Endodermal cell (in vitro differentiated cells): ENCODE data around the gene LARP4. TPM values are rescaled to one million over a fixed set of nuclear protein-coding genes. Genes with fewer than 3 reads are reported as not detected.

Source experiments
- DNase-seq: peaks from one replicate; pipeline ENCODE4 v3.0.0-alpha.2; 2017
- H3K27ac ChIP-seq: 2 replicates; pipeline ENCODE4 v1.5.1; 2013; ENCODE audit warnings: mild to moderate bottlenecking, low read depth, low read length, moderate library complexity
- H3K27me3 ChIP-seq: 2 replicates; pipeline ENCODE4 v1.6.1; 2013; ENCODE audit warnings: mild to moderate bottlenecking, low read length, moderate library complexity; ENCODE audit not compliant: insufficient read depth, control insufficient read depth, poor library complexity, severe bottlenecking
- H3K36me3 ChIP-seq: 2 replicates; pipeline ENCODE4 v1.7.0; 2013; ENCODE audit warnings: mild to moderate bottlenecking, low read length, moderate library complexity; ENCODE audit not compliant: control insufficient read depth, insufficient read depth
- H3K4me1 ChIP-seq: one replicate; pipeline ENCODE4 v1.7.0; 2013; ENCODE audit warnings: low read length; ENCODE audit not compliant: control insufficient read depth, insufficient read depth
- H3K4me3 ChIP-seq: 2 replicates; pipeline ENCODE4 v1.5.1; 2013; ENCODE audit warnings: mild to moderate bottlenecking, low read length, moderate library complexity
- H3K9ac ChIP-seq: 2 replicates; pipeline ENCODE4 v1.6.1; 2013; ENCODE audit warnings: mild to moderate bottlenecking, low read length, moderate library complexity; ENCODE audit not compliant: poor library complexity, severe bottlenecking; ENCODE audit errors: extremely low read depth
- H3K9me3 ChIP-seq: 2 replicates; pipeline ENCODE4 v1.6.1; 2013; ENCODE audit warnings: mild to moderate bottlenecking, low read length, moderate library complexity; ENCODE audit not compliant: control insufficient read depth
- H3K27ac Mint-ChIP-seq: 2 replicates; pipeline ENCODE4 v1.8.0; 2020; ENCODE audit warnings: mixed read lengths
- H3K27me3 Mint-ChIP-seq: 2 replicates; pipeline ENCODE4 v1.8.0; 2021; ENCODE audit warnings: mild to moderate bottlenecking, mixed read lengths; ENCODE audit not compliant: insufficient read depth
- H3K36me3 Mint-ChIP-seq: 2 replicates; pipeline ENCODE4 v1.8.0; 2020; ENCODE audit warnings: low read depth, mixed read lengths
- H3K4me1 Mint-ChIP-seq: 2 replicates; pipeline ENCODE4 v1.8.0; 2020; ENCODE audit warnings: mixed read lengths
- H3K4me3 Mint-ChIP-seq: 2 replicates; pipeline ENCODE4 v1.8.0; 2020; ENCODE audit warnings: mild to moderate bottlenecking, moderate library complexity, mixed read lengths
- H3K9me3 Mint-ChIP-seq: 2 replicates; pipeline ENCODE4 v1.8.0; 2020; ENCODE audit warnings: mild to moderate bottlenecking, mixed read lengths
- CTCF ChIP-seq: fragments of 200-600 bp; sonication (generic); conservative IDR thresholded peaks from 2 replicates; pipeline ENCODE4 v1.5.0; 2021; ENCODE audit warnings: antibody characterized with exemption, mild to moderate bottlenecking
- WGBS, 2 experiments: methylation state at CpG; one replicate each; pipeline versions ENCODE4 v1.1.5 to v1.1.7; 2013; ENCODE audit warnings: missing lambda C conversion rate in 2 of 2, mixed read lengths in 1 of 2; ENCODE audit not compliant: insufficient coverage in 1 of 2, insufficient read length in 1 of 2; 5-methylcytosine and 5-hydroxymethylcytosine counted together
- total RNA-seq, 2 donors: library from RNA; stranded (reverse); fragmentation: NEBNext Ultra II Directional in 1 of 2; extraction: Animal tissue kit (Norgen Biotek cat#: 25700) in 1 of 2; gene quantifications; 2 replicates in 1 of 2; 3 replicates in 1 of 2; pipeline ENCODE4 v1.2.1, GENCODE V29; 2021

LARP4 gene
- total RNA-seq, 2 donors from 2014 or later, result 91.7 to 106 TPM

- peaks cover 13% of the 10 kb centered on the region for H3K9me3 Mint-ChIP-seq
- H3K27ac Mint-ChIP-seq, result peak within 1 kb of the TSS; percentile 89
- H3K4me1 Mint-ChIP-seq, result peaks cover 39% of the 10 kb centered on the region
- H3K27ac ChIP-seq, result peak within 1 kb of the TSS; percentile 88
- H3K27me3 Mint-ChIP-seq, result no peaks in the 10 kb centered on the region
- peak within 1 kb of the TSS; percentile 83 for H3K9ac ChIP-seq
- 1 to 3% methylated on average over 8 to 74 of the region's 77 CpGs for WGBS, 2 experiments
- peak; percentile 95 for TF ChIP-seq CTCF
- peaks cover 3% of the 10 kb centered on the region for H3K4me1 ChIP-seq
- H3K4me3 Mint-ChIP-seq, result peak within 1 kb of the TSS; percentile 90
- DNase-seq, result peak; percentile 99
- no peaks in the 10 kb centered on the region for H3K27me3 ChIP-seq
- peaks cover 18% of the 10 kb centered on the region for H3K9me3 ChIP-seq
- H3K36me3 Mint-ChIP-seq, result peaks cover 3% of the 10 kb centered on the region
- no peaks in the 10 kb centered on the region for H3K36me3 ChIP-seq
- peak within 1 kb of the TSS; percentile 93 for H3K4me3 ChIP-seq
These were observed 104.4 kb downstream of the LARP4 start, which contains the start of gene DIP2B for GRCh38 chr12:50504798-50505674. DIP2B (plus strand) TSS chr12:50504985; CDS start chr12:50505141, 156 bp downstream.

- Mint-ChIP-seq H3K36me3 (peaks cover under 1% of the 10 kb centered on the region), H3K4me3 (peak overlapping the region; percentile 90), H3K9me3 (peaks cover 5% of the 10 kb centered on the region), H3K27ac (peak overlapping the region; percentile 89), H3K27me3 (no peaks in the 10 kb centered on the region), H3K4me1 (peaks cover 39% of the 10 kb centered on the region)
- Histone ChIP-seq H3K27me3 (no peaks in the 10 kb centered on the region), H3K9me3 (peaks cover 14% of the 10 kb centered on the region), H3K4me3 (peak overlapping the region; percentile 93), H3K4me1 (peaks cover 3% of the 10 kb centered on the region), H3K9ac (peak overlapping the region; percentile 83), H3K36me3 (no peaks in the 10 kb centered on the region), H3K27ac (peak overlapping the region; percentile 88)
- DNase-seq, result no peak
- 4 to 7% methylated on average over 10 to 11 of the region's 11 CpGs for WGBS, 2 experiments
- no peak for TF ChIP-seq CTCF
These were observed 105.2 kb downstream of the LARP4 start for GRCh38 chr12:50505675-50506530.

GRCh38 chr12:50506753-50507473, 106.2 kb downstream of the LARP4 start:
- no peak overlapping the region for H3K27ac Mint-ChIP-seq
- Histone ChIP-seq H3K36me3 (no peaks in the 10 kb centered on the region), H3K27ac (no peak overlapping the region), H3K9me3 (peaks cover 4% of the 10 kb centered on the region), H3K4me3 (peak overlapping the region; percentile 93), H3K27me3 (no peaks in the 10 kb centered on the region), H3K9ac (no peak overlapping the region), H3K4me1 (peaks cover 3% of the 10 kb centered on the region)
- 51 to 52% methylated on average over 2 of the region's 2 CpGs for WGBS, 2 experiments
- no peaks in the 10 kb centered on the region for H3K36me3 Mint-ChIP-seq
- DNase-seq, result no peak
- TF ChIP-seq CTCF, result no peak
- H3K27me3 Mint-ChIP-seq, result no peaks in the 10 kb centered on the region
- peak overlapping the region; percentile 90 for H3K4me3 Mint-ChIP-seq
- H3K4me1 Mint-ChIP-seq, result peaks cover 39% of the 10 kb centered on the region
- peaks cover 2% of the 10 kb centered on the region for H3K9me3 Mint-ChIP-seq
